SW480 (cell line): Measurements from ENCODE around the gene PAPPA.

Experiments used
- DNase-seq: peaks from one replicate; pipeline ENCODE4 v3.0.0-alpha.2; 2016; ENCODE audit warnings: low spot score

The PAPPA gene

GRCh38 chr9:116153765-116154333 is at the start of gene PAPPA:
Gene PAPPA, plus strand, starts transcription at chr9:116153791. Its CDS starts 382 bp downstream, at chr9:116154173.
- DNase-seq: no peak

- DNase-seq: no peak
Observed at GRCh38 chr9:116103976-116104820, 49.4 kb upstream of the PAPPA start.

GRCh38 chr9:116112236-116112635 is 41.4 kb upstream of the PAPPA start:
- DNase-seq: no peak

GRCh38 chr9:116115761-116116353 is 37.7 kb upstream of the PAPPA start:
- no peak for DNase-seq

GRCh38 chr9:116116393-116116792 is 37.2 kb upstream of the PAPPA start:
- DNase-seq: no peak

- DNase-seq: no peak
Observed at GRCh38 chr9:116123171-116123570, 30.4 kb upstream of the PAPPA start.

- no peak for DNase-seq
Observed at GRCh38 chr9:116124472-116125040, 29.0 kb upstream of the PAPPA start.

GRCh38 chr9:116133163-116133562 is 20.4 kb upstream of the PAPPA start:
- DNase-seq: no peak

- no peak for DNase-seq
Observed at GRCh38 chr9:116134975-116135374, 18.6 kb upstream of the PAPPA start.

- DNase-seq: no peak
Observed at GRCh38 chr9:116137010-116137409, 16.6 kb upstream of the PAPPA start.

- DNase-seq: no peak
Observed at GRCh38 chr9:116137581-116137980, 16.0 kb upstream of the PAPPA start.

GRCh38 chr9:116141864-116142561 is 11.6 kb upstream of the PAPPA start:
- DNase-seq: no peak

GRCh38 chr9:116142706-116143492 is 10.7 kb upstream of the PAPPA start:
- DNase-seq: no peak

GRCh38 chr9:116144038-116144437 is 9.6 kb upstream of the PAPPA start:
- DNase-seq: no peak

- DNase-seq: no peak
Observed at GRCh38 chr9:116144555-116144954, 9.0 kb upstream of the PAPPA start.

- no peak for DNase-seq
Observed at GRCh38 chr9:116145036-116145435, 8.6 kb upstream of the PAPPA start.

GRCh38 chr9:116147821-116148220 is 5.8 kb upstream of the PAPPA start:
- no peak for DNase-seq

GRCh38 chr9:116149844-116150243 is 3.7 kb upstream of the PAPPA start:
- DNase-seq: peak; percentile 29

GRCh38 chr9:116151199-116151598 is 2.4 kb upstream of the PAPPA start:
- no peak for DNase-seq

GRCh38 chr9:116151966-116152381 is 1.6 kb upstream of the PAPPA start:
- DNase-seq: no peak

GRCh38 chr9:116152390-116152789 is 1.2 kb upstream of the PAPPA start:
- peak; percentile 36 for DNase-seq
